Measurements from ENCODE around the gene ROBO1.

- TF ChIP-seq CTCF (conservative IDR thresholded peaks at IDR 0.05): peak; percentile 74
- no peak for TF ChIP-seq ZFX (IDR thresholded peaks at IDR 0.05)
Observed at GRCh38 chr3:79032686-79033318, 735.0 kb downstream of the ROBO1 start.
